Skeletal muscle satellite cell (primary cell): Measurements from ENCODE around the gene LGALS9.
"Not testable (repeated sequence)": the region's sequence is repeated elsewhere in the genome, so short reads cannot be mapped to it uniquely, and the experiment has no call there.

Experiments
- H3K27me3 ChIP-seq: 2 replicates; pipeline ENCODE4 v1.7.0; 2013; ENCODE audit warnings: low read length; ENCODE audit not compliant: control insufficient read depth, insufficient read depth
- H3K36me3 ChIP-seq: 2 replicates; pipeline ENCODE4 v1.7.0; 2013; ENCODE audit warnings: mild to moderate bottlenecking, control low read depth, low read length; ENCODE audit not compliant: insufficient read depth
- H3K4me1 ChIP-seq: 2 replicates; pipeline ENCODE4 v1.7.0; 2013; ENCODE audit warnings: low read length; ENCODE audit not compliant: control insufficient read depth, insufficient read depth
- H3K4me2 ChIP-seq: 2 replicates; pipeline ENCODE4 v1.7.0; 2013; ENCODE audit warnings: mild to moderate bottlenecking, low read length
- H3K4me3 ChIP-seq: 2 replicates; pipeline ENCODE4 v1.7.0; 2013; ENCODE audit warnings: low read length
- H3K9ac ChIP-seq: 2 replicates; pipeline ENCODE4 v1.7.0; 2013; ENCODE audit warnings: mild to moderate bottlenecking, low read depth, low read length, moderate library complexity
- H3K9me3 ChIP-seq: replicated peaks from 2 replicates; pipeline ENCODE4 v1.7.0; 2013; ENCODE audit warnings: mild to moderate bottlenecking, control low read depth, low read length

The LGALS9 gene

DNA sequence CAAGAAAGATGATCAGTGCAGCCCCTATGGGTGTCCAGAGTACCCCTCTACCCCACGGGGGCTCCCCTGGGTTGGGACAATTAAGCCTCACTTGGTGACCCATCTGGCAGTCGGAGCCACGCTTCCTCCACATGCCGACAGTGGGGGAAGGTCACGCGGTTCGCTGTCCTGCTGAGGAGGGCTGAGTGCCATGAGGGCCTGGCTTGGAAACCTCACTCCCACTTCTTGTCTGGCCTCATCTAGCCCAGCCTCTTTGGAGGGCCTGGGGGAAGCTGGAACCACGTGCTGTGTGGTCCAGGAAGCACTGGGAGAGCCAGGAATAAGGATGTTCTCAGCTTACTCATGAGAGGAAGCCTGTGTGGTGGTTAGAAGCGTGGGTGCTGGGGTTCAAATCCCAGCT lies 1.8 kb downstream of the LGALS9 start:
- not testable (repeated sequence) for H3K9ac ChIP-seq, H3K4me3 ChIP-seq, H3K4me2 ChIP-seq

GRCh38 chr17:27633312-27634025 lies 2.5 kb downstream of the LGALS9 start:
- Histone ChIP-seq H3K27me3 (no peaks in the 10 kb centered on the region), H3K9ac (no peak overlapping the region), H3K4me3 (no peak overlapping the region), H3K36me3 (no peaks in the 10 kb centered on the region), H3K4me2 (no peak overlapping the region), H3K4me1 (peaks cover 6% of the 10 kb centered on the region), H3K9me3 (no peaks in the 10 kb centered on the region)

More for the DNA sequence above, 1.8 kb downstream of the LGALS9 start:
- not testable (repeated sequence) for H3K27me3 ChIP-seq, H3K36me3 ChIP-seq, H3K9me3 ChIP-seq, H3K4me1 ChIP-seq

DNA sequence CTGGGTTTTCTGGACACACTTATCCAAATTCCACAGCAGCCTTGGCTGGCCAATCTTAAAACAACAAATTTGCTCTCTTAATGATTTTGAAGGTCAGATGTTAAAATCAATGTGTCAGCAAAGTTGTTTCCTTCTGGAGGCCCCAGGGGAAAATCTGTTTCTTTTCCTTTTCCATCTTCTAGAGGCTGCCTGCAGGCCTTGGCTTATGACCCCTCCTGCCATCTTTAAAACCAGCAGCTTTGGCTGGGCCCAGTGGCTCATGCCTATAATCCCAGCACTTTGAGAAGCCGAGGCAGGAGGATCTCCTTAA lies 3.0 kb downstream of the LGALS9 start:
- H3K27me3 ChIP-seq: no peaks in the 10 kb centered on the region

DNA sequence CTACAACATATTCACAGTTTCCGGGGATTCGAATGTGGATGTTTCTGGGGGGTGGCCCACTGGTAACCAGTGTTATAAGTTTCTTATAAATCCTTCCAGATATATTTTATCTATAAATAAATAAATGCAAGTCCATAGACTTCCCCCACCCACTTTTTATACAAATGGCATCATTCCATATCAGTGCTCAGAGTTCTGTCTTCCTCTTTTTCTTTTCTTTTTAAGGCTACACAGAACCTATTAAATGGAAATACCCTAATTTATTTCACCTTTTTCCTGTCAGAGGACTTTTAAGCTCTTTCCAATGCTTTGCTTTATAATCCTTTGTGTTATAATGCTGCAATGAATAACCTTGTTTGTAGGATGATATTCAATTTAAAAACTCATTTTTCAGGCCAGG lies 3.8 kb downstream of the LGALS9 start:
- Histone ChIP-seq H3K9me3 (no peaks in the 10 kb centered on the region), H3K4me3 (no peak overlapping the region), H3K9ac (no peak overlapping the region), H3K4me1 (peaks cover 6% of the 10 kb centered on the region), H3K4me2 (no peak overlapping the region), H3K27me3 (no peaks in the 10 kb centered on the region), H3K36me3 (no peaks in the 10 kb centered on the region)

More for the DNA sequence above, 3.0 kb downstream of the LGALS9 start:
- Histone ChIP-seq H3K9me3 (no peaks in the 10 kb centered on the region), H3K4me1 (peaks cover 6% of the 10 kb centered on the region), H3K9ac (no peak overlapping the region), H3K36me3 (no peaks in the 10 kb centered on the region), H3K4me2 (no peak overlapping the region), H3K4me3 (no peak overlapping the region)

- Histone ChIP-seq H3K27me3 (no peaks in the 10 kb centered on the region), H3K4me2 (no peak overlapping the region), H3K4me3 (no peak overlapping the region), H3K36me3 (no peaks in the 10 kb centered on the region), H3K9ac (no peak overlapping the region), H3K4me1 (peaks cover 6% of the 10 kb centered on the region), H3K9me3 (no peaks in the 10 kb centered on the region)
These were observed 4.4 kb downstream of the LGALS9 start for GRCh38 chr17:27635275-27635823.

DNA sequence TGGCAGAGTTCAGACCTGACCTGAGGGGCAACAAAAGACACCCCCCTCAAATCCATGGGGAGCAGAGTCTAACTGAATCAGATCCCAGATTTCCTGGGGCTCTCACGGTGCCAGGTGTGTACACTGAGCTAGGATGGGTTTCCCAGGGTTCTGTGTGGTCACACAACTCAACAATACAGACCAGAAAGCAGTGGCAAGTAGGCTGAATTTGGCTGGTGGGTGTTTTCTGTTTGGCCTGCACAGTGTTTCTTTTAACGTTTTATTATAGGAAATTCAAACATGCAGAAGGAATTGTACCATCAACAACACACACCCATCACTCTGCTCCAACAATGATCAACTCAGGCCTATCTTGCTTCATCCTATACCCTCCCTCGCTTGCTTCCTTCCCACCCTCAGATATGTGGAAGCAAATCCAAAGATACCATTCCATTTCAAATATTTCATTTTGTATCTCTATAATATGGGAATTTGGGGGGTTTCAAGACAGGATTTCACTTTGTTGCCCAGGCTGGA lies 5.1 kb downstream of the LGALS9 start:
- not testable (repeated sequence) for H3K4me2 ChIP-seq, H3K27me3 ChIP-seq, H3K4me1 ChIP-seq, H3K36me3 ChIP-seq, H3K4me3 ChIP-seq, H3K9me3 ChIP-seq, H3K9ac ChIP-seq

- H3K4me3 ChIP-seq, H3K4me2 ChIP-seq: not testable (repeated sequence)
These were observed 6.8 kb downstream of the LGALS9 start for GRCh38 chr17:27637818-27638217.

GRCh38 chr17:27638415-27638914 lies 7.5 kb downstream of the LGALS9 start:
- H3K9ac ChIP-seq, H3K4me2 ChIP-seq, H3K9me3 ChIP-seq, H3K36me3 ChIP-seq, H3K4me1 ChIP-seq, H3K27me3 ChIP-seq, H3K4me3 ChIP-seq: not testable (repeated sequence)

More at GRCh38 chr17:27637818-27638217, 6.8 kb downstream of the LGALS9 start:
- H3K9ac ChIP-seq, H3K27me3 ChIP-seq, H3K4me1 ChIP-seq, H3K36me3 ChIP-seq, H3K9me3 ChIP-seq: not testable (repeated sequence)

- H3K4me3 ChIP-seq: no peak overlapping the region
- no peaks in the 10 kb centered on the region for H3K27me3 ChIP-seq
- no peaks in the 10 kb centered on the region for H3K4me1 ChIP-seq
- no peak overlapping the region for H3K4me2 ChIP-seq
- H3K9me3 ChIP-seq: no peaks in the 10 kb centered on the region
- no peak overlapping the region for H3K9ac ChIP-seq
- H3K36me3 ChIP-seq: no peaks in the 10 kb centered on the region
These were observed 9.8 kb downstream of the LGALS9 start for GRCh38 chr17:27640790-27641189.

DNA sequence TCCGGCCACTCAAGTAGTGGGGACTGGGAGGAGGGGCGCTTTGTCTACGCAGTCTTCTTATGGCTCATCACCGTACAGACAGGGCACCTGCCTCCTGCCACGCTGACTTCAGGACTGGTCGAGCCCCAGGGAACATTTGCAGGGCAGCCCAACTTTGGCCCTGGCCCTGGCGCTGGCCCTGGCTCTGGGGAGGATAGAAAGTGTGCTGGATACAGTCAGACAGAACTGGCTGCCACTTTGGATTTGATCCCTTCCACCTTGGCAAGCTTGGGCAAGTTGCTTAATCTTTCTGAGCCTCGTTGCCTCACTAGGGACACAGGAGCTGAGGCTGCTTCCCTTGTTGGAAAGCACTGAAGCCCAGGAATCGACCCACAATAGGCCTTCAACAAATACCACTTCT lies 13.6 kb downstream of the LGALS9 start:
- Histone ChIP-seq H3K4me3 (no peak overlapping the region), H3K4me1 (no peaks in the 10 kb centered on the region), H3K9ac (no peak overlapping the region), H3K4me2 (no peak overlapping the region), H3K9me3 (no peaks in the 10 kb centered on the region), H3K36me3 (no peaks in the 10 kb centered on the region), H3K27me3 (peaks cover 3% of the 10 kb centered on the region)

DNA sequence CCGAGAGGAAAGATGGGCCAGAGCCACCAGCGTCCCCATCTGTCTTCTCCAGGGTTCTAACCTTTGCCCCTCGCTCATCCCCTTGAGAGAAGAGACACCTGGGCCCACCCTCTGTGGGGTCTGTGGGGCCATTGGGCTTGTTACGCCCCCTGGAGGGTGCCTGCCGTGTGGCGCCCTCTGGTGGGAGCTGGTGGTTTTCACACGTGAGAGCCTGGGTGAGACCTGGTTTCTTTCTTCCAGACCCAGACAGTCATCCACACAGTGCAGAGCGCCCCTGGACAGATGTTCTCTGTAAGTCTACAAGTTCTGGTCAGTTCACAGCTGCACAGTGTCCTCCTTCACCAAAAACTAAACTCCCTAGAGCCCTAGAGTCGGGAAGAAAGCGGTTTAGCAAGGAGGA lies 14.6 kb downstream of the LGALS9 start:
- not testable (repeated sequence) for H3K4me2 ChIP-seq, H3K36me3 ChIP-seq, H3K9me3 ChIP-seq, H3K27me3 ChIP-seq, H3K9ac ChIP-seq, H3K4me1 ChIP-seq, H3K4me3 ChIP-seq

DNA sequence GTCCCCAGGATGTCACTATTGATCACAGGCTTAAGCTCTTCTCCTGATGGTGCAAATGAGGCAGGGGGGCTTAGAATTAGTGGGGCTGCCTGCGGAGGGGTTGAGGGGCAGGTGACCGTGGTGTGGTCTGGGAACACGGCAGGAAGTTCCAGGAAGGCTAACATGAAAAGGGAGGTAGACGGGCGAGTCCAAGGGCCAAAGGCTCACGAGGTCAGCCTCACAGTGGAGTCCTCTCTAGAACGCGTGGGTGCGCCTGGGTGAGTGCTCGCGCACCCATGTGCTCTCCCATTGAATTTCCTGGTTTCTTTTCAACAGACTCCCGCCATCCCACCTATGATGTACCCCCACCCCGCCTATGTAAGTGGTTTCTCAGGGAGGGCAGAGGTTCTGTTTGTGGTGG lies 15.2 kb downstream of the LGALS9 start:
- H3K4me1 ChIP-seq: no peaks in the 10 kb centered on the region
- H3K9me3 ChIP-seq: no peaks in the 10 kb centered on the region
- H3K9ac ChIP-seq: no peak overlapping the region
- H3K4me2 ChIP-seq: no peak overlapping the region
- H3K4me3 ChIP-seq: no peak overlapping the region
- peaks cover 3% of the 10 kb centered on the region for H3K27me3 ChIP-seq
- no peaks in the 10 kb centered on the region for H3K36me3 ChIP-seq
